DND-41 (cell line): Measurements from ENCODE around the gene NPEPPS.

ENCODE experiments used
- ATAC-seq: fragments of 200-7000 bp; cut with Tn5 transposase; 3 replicates; pipeline ENCODE4 v1.9.1; 2021; ENCODE audit warnings: low read depth; ENCODE audit not compliant: insufficient read depth
- DNase-seq: peaks from one replicate; pipeline ENCODE4 v3.0.0-alpha.2; 2020
- H2AFZ ChIP-seq: 2 replicates; pipeline ENCODE4 v1.6.0; 2012; ENCODE audit warnings: low read depth, low read length
- H3K27ac ChIP-seq: 2 replicates; pipeline ENCODE4 v1.5.1; 2012; ENCODE audit warnings: low read length, inconsistent platforms
- H3K27me3 ChIP-seq: fragments of 200-600 bp; sonication (generic); 2 replicates; pipeline ENCODE4 v1.6.0; 2012; ENCODE audit warnings: low read length, mild to moderate bottlenecking, inconsistent platforms; ENCODE audit not compliant: insufficient read depth, poor library complexity
- H3K36me3 ChIP-seq: 2 replicates; pipeline ENCODE4 v1.5.1; 2012; ENCODE audit warnings: low read length, inconsistent platforms; ENCODE audit not compliant: insufficient read depth
- H3K4me1 ChIP-seq: 2 replicates; pipeline ENCODE4 v1.5.1; 2012; ENCODE audit warnings: mild to moderate bottlenecking, low read length; ENCODE audit not compliant: insufficient read depth
- H3K4me2 ChIP-seq: 2 replicates; pipeline ENCODE4 v1.6.0; 2012; ENCODE audit warnings: mild to moderate bottlenecking, moderate library complexity, low read length, inconsistent platforms; ENCODE audit not compliant: insufficient read depth
- H3K4me3 ChIP-seq, 2 experiments: fragments of 200-600 bp in 1 of 2; shearing (Covaris generic) in 1 of 2; 2 replicates each; pipeline ENCODE4 v1.5.1; 2012 to 2016; ENCODE audit warnings: inconsistent platforms in 2 of 2, low read length in 2 of 2, mild to moderate bottlenecking in 2 of 2, low read depth in 1 of 2, moderate library complexity in 1 of 2
- H3K79me2 ChIP-seq: 2 replicates; pipeline ENCODE4 v1.6.0; 2012; ENCODE audit warnings: low read length, inconsistent platforms; ENCODE audit not compliant: insufficient read depth
- H3K9ac ChIP-seq: 2 replicates; pipeline ENCODE4 v1.6.0; 2012; ENCODE audit warnings: low read depth, mild to moderate bottlenecking, inconsistent platforms, low read length, moderate library complexity
- H3K9me3 ChIP-seq: 2 replicates; pipeline ENCODE4 v1.5.1; 2012; ENCODE audit warnings: low read length, moderate library complexity, mild to moderate bottlenecking, inconsistent platforms; ENCODE audit not compliant: insufficient read depth, severe bottlenecking
- H4K20me1 ChIP-seq: 2 replicates; pipeline ENCODE4 v1.6.0; 2012; ENCODE audit warnings: low read length; ENCODE audit not compliant: insufficient read depth
- CTCF ChIP-seq: IDR thresholded peaks from 2 replicates; pipeline ENCODE4 v1.5.1; 2012; ENCODE audit warnings: borderline replicate concordance, low read length, moderate library complexity, mild to moderate bottlenecking; ENCODE audit not compliant: poor library complexity, severe bottlenecking; ENCODE audit errors: extremely low read depth
- EZH2 ChIP-seq: IDR thresholded peaks from 3 replicates; pipeline ENCODE4 v1.6.1; 2012; ENCODE audit warnings: borderline replicate concordance, low read depth, mild to moderate bottlenecking, moderate library complexity, low read length, inconsistent platforms; ENCODE audit not compliant: severe bottlenecking

Gene NPEPPS

DNA sequence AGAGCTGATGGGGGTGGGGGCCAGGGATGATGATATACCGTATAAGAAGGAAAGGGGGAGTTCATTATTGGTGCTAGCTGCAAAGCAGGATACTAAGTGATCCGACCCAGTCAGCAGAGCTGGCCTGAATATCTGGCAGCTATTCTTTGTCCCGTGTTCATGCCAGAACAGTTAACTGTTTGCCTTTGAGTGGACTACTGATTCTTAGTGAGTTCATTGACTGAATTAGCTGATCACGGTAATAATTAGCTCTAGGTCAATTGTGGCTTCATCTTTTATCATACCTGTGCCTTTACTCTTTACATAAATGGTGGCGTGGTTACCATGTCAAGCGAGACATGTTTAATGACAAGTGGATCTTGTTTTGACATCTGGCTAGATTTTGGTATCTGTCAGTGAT, 124.1 kb downstream of the NPEPPS start:
- H4K20me1 ChIP-seq = peaks cover 81% of the 10 kb centered on the region
- no peak overlapping the region for H3K27ac ChIP-seq
- TF ChIP-seq CTCF (no peak), EZH2 (no peak)
- H3K27me3 ChIP-seq = no peaks in the 10 kb centered on the region
- peaks cover 95% of the 10 kb centered on the region for H3K79me2 ChIP-seq
- ATAC-seq (no peak), DNase-seq (no peak)
- no peaks in the 10 kb centered on the region for H3K9me3 ChIP-seq
- H3K4me3 ChIP-seq = no peak overlapping the region; a peak in 1 of 4 replicates
- H3K4me1 ChIP-seq = peaks cover 69% of the 10 kb centered on the region
- H3K9ac ChIP-seq = no peak overlapping the region
- H3K36me3 ChIP-seq = peaks cover 93% of the 10 kb centered on the region
- H2AFZ ChIP-seq = no peak overlapping the region
- peak overlapping the region; percentile 81; the same call in 1 of the 2 replicates for H3K4me2 ChIP-seq

- Histone ChIP-seq H3K9ac (no peak overlapping the region), H3K4me3 (no peak overlapping the region)
Observed at GRCh38 chr17:47660064-47660492, 129.2 kb downstream of the NPEPPS start.

DNA sequence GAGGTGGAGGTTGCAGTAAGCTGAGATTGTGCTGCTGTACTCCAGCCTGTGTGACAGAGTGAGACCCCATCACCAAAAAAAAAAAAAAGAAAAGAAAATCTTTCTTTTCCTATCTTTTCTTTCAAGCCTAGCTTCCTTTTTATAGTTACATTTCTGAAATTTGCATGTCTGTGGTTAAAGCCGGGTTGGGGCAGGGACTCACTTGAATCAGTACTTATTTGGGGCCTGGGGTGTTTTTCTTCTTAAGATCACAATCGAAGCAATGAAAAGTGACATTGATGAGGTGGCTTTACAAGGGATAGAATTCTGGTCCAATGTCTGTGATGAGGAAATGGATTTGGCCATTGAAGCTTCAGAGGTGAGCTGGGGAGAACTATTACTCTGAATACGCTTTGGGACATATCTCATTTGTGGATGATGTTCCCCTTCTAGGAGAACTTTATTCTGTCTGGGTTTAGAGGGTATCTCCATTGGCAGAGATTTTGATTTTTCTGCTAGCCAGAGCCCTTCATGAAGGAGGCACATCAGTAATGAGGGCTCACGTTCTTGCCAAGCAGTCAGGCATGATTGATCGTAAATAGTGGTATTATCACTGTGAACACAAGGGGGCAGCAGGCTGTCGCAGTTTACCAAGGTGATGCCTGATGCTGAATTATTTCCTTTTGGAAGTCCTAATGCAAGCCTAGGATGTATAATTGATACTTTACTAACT, 133.2 kb downstream of the NPEPPS start:
- no peak overlapping the region for H3K4me2 ChIP-seq
- no peak for TF ChIP-seq EZH2
- TF ChIP-seq CTCF = peak; percentile 83
- H3K27ac ChIP-seq = no peak overlapping the region
- ATAC-seq = peak; percentile 83
- H3K36me3 ChIP-seq = peaks cover 96% of the 10 kb centered on the region
- H3K27me3 ChIP-seq = no peaks in the 10 kb centered on the region
- no peaks in the 10 kb centered on the region for H3K4me1 ChIP-seq
- peak; percentile 64 for DNase-seq
- H3K9ac ChIP-seq = no peak overlapping the region
- H3K4me3 ChIP-seq = no peak overlapping the region
- H2AFZ ChIP-seq = no peak overlapping the region
- H3K9me3 ChIP-seq = no peaks in the 10 kb centered on the region
- H3K79me2 ChIP-seq = peaks cover 57% of the 10 kb centered on the region
- peaks cover 57% of the 10 kb centered on the region; the same call in 1 of the 2 replicates for H4K20me1 ChIP-seq

More at GRCh38 chr17:47660064-47660492, 129.2 kb downstream of the NPEPPS start:
- Histone ChIP-seq H3K9me3 (no peaks in the 10 kb centered on the region), H3K27me3 (no peaks in the 10 kb centered on the region), H3K27ac (no peak overlapping the region), H2AFZ (no peak overlapping the region), H3K36me3 (peaks cover 99% of the 10 kb centered on the region), H4K20me1 (peaks cover 75% of the 10 kb centered on the region), H3K4me2 (no peak overlapping the region), H3K79me2 (peaks cover 75% of the 10 kb centered on the region), H3K4me1 (peaks cover 27% of the 10 kb centered on the region)
- ATAC-seq (no peak), DNase-seq (no peak)
- TF ChIP-seq EZH2 (no peak), CTCF (no peak)
